Suprapubic skin (tissue), 4 donors: ENCODE measurements around the gene AGAP1. TPM values are rescaled to one million over a fixed set of nuclear protein-coding genes. Genes with fewer than 3 reads are reported as not detected.

Experiments
- DNase-seq, 2 donors: peaks; one replicate each; pipeline ENCODE4 v3.0.0-alpha.2; 2019; ENCODE audit warnings: low spot score in 2 of 2
- H3K27ac ChIP-seq: fragments of 200-600 bp; sonication (generic); one replicate; pipeline ENCODE4 v1.5.1; 2019
- H3K27me3 ChIP-seq: fragments of 200-600 bp; sonication (generic); one replicate; pipeline ENCODE4 v1.5.1; 2019
- H3K36me3 ChIP-seq: fragments of 200-600 bp; sonication (generic); one replicate; pipeline ENCODE4 v1.5.1; 2019
- H3K4me1 ChIP-seq: fragments of 200-600 bp; sonication (generic); one replicate; pipeline ENCODE4 v1.5.1; 2019
- H3K4me3 ChIP-seq: fragments of 200-600 bp; sonication (generic); one replicate; pipeline ENCODE4 v1.5.1; 2019; ENCODE audit warnings: mild to moderate bottlenecking
- H3K9me3 ChIP-seq: fragments of 200-600 bp; sonication (generic); one replicate; pipeline ENCODE4 v1.5.1; 2019
- EP300 ChIP-seq: sonication (generic); formaldehyde crosslinking; IDR thresholded peaks from one replicate; pipeline ENCODE4 v1.6.1; 2017; ENCODE audit warnings: antibody characterized with exemption
- POLR2A ChIP-seq, 2 donors: fragments of 450-650 bp; IDR thresholded peaks; one replicate each; pipeline ENCODE4 v1.6.1; 2017; ENCODE audit warnings: antibody characterized with exemption in 2 of 2, mild to moderate bottlenecking in 2 of 2, moderate library complexity in 2 of 2
- POLR2AphosphoS5 ChIP-seq, 3 donors: sonication (generic); formaldehyde crosslinking; IDR thresholded peaks; one replicate each; pipeline ENCODE4 v1.6.1; 2017; ENCODE audit warnings: antibody characterized with exemption in 3 of 3
- WGBS: methylation state at CpG from one replicate; pipeline ENCODE4 v1.1.5; 2018; 5-methylcytosine and 5-hydroxymethylcytosine counted together
- total RNA-seq, 4 donors: library from RNA; depleted of rRNA; stranded (reverse); fragments of >200 nt; gene quantifications; one replicate each; pipeline ENCODE4 v1.1.0, GENCODE V29; 2016
- TF ChIP-seq, protein P1 (sequence below), 2 donors: fragments of 200-600 bp in 1 of 2; fragments of 450-650 bp in 1 of 2; sonication (generic) in 1 of 2; IDR thresholded peaks; one replicate each; pipeline ENCODE4 v1.5.1; 2016 to 2019; ENCODE audit warnings: antibody characterized with exemption in 2 of 2, mild to moderate bottlenecking in 1 of 2, moderate library complexity in 1 of 2

Gene AGAP1
- total RNA-seq, 4 donors from 2014 or later = 14.1 to 30.7 (median 19.4) TPM

DNA sequence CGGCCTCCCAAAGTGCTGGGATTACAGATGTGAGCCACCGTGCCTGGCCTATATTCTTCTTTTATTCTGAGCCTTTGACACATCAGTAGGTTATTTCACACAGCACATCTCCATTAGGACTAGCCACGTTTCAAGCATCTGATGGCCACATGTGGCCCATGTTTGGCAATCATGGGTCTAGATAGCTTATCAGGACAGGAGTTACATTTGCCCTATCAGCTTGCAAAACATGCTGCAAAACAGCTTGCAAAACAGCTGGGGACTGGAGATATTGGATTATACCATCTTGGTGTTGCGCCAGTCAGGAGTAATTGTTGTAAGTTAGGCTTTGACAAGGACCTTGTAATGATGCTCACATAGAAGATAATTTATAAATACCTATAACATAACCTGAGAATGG lies 579.4 kb downstream of the AGAP1 start:
- no peak for DNase-seq
- Histone ChIP-seq H3K9me3 (no peaks in the 10 kb centered on the region), H3K4me1 (peaks cover 2% of the 10 kb centered on the region), H3K4me3 (no peak overlapping the region), H3K27me3 (no peaks in the 10 kb centered on the region), H3K27ac (no peak overlapping the region), H3K36me3 (peaks cover 4% of the 10 kb centered on the region)
- TF ChIP-seq, protein P1, sequence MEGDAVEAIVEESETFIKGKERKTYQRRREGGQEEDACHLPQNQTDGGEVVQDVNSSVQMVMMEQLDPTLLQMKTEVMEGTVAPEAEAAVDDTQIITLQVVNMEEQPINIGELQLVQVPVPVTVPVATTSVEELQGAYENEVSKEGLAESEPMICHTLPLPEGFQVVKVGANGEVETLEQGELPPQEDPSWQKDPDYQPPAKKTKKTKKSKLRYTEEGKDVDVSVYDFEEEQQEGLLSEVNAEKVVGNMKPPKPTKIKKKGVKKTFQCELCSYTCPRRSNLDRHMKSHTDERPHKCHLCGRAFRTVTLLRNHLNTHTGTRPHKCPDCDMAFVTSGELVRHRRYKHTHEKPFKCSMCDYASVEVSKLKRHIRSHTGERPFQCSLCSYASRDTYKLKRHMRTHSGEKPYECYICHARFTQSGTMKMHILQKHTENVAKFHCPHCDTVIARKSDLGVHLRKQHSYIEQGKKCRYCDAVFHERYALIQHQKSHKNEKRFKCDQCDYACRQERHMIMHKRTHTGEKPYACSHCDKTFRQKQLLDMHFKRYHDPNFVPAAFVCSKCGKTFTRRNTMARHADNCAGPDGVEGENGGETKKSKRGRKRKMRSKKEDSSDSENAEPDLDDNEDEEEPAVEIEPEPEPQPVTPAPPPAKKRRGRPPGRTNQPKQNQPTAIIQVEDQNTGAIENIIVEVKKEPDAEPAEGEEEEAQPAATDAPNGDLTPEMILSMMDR (IDR thresholded peaks at IDR 0.05) = no peak
- no peak for TF ChIP-seq POLR2AphosphoS5 (IDR thresholded peaks at IDR 0.05)
- no peak for TF ChIP-seq EP300
- no peak for TF ChIP-seq POLR2A (IDR thresholded peaks at IDR 0.05)
- 75% methylated on average over 4 of the region's 4 CpGs for WGBS

DNA sequence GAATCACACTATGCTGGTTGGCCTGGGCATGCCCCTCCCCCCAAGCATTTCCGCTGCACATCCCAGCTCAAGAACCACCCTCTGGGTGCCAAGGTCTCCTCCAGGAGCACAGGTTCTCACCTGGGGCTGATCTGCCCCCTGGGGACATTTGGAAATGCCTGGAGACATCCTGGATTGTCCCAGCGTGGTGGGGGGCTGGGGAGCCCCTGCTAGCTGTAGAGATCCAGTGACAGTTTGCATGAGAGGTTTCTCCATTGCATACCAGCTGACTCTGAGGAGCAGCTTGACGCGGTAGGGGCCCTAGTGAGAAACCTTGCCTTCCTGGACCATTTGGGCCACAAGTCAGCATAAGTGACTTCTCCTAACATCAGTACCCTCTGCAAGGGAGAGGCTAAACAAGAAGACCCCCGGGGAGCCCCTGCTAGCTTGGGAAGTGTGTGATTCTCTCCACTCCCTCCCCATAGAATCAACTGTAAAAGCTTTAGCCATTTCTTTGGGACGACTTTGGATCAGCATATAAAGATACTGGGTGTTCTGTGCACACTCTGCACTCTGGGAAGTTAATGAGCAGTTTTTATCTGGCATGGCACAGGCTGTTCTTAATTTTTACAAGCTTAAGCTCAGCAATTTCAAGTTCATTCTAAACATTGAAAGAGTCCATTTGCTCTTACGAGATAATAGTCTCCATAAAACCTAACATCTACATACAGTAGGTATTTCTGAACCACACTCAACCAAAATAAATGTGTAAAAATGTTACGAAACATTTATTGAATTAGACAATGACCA lies 580.2 kb downstream of the AGAP1 start:
- H3K9me3 ChIP-seq = no peaks in the 10 kb centered on the region
- H3K27me3 ChIP-seq = no peaks in the 10 kb centered on the region
- H3K4me1 ChIP-seq = peaks cover 3% of the 10 kb centered on the region
- TF ChIP-seq EP300 (no peak), POLR2A (IDR thresholded peaks at IDR 0.05) (no peak), POLR2AphosphoS5 (IDR thresholded peaks at IDR 0.05) (no peak)
- TF ChIP-seq, protein P1 (IDR thresholded peaks at IDR 0.05) = no peak
- H3K4me3 ChIP-seq = no peak overlapping the region
- WGBS = 85% methylated on average over 4 of the region's 8 CpGs
- no peak for DNase-seq
- H3K27ac ChIP-seq = no peak overlapping the region
- H3K36me3 ChIP-seq = peaks cover 4% of the 10 kb centered on the region

DNA sequence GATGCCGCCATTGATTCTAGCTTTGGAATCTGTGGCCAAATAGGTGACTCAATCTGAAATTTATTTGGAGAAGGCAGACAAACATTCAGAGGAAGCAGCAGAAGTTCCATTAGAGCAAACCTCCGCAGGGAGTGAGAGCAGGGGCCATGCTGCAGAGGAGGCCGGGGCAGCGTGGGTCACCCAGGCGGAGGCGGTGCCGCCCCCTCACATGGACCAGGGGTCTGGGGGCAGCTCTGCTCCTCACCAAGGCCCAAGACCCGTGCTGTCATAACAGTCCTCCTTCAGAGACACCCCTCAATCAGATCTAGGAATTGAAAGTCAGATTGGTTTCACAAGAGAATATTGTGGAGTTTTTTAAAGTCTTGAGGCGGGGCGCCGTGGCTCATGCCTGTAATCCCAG lies 582.0 kb downstream of the AGAP1 start:
- H3K27me3 ChIP-seq = no peaks in the 10 kb centered on the region
- no peak for DNase-seq
- TF ChIP-seq EP300 (no peak), POLR2A (IDR thresholded peaks at IDR 0.05) (no peak), POLR2AphosphoS5 (IDR thresholded peaks at IDR 0.05) (no peak)
- TF ChIP-seq, protein P1 (IDR thresholded peaks at IDR 0.05) = no peak
- H3K36me3 ChIP-seq = peaks cover 4% of the 10 kb centered on the region
- WGBS = 92% methylated on average over 10 of the region's 11 CpGs
- H3K4me3 ChIP-seq = no peak overlapping the region
- no peaks in the 10 kb centered on the region for H3K9me3 ChIP-seq
- H3K27ac ChIP-seq = no peak overlapping the region
- H3K4me1 ChIP-seq = peaks cover 3% of the 10 kb centered on the region

DNA sequence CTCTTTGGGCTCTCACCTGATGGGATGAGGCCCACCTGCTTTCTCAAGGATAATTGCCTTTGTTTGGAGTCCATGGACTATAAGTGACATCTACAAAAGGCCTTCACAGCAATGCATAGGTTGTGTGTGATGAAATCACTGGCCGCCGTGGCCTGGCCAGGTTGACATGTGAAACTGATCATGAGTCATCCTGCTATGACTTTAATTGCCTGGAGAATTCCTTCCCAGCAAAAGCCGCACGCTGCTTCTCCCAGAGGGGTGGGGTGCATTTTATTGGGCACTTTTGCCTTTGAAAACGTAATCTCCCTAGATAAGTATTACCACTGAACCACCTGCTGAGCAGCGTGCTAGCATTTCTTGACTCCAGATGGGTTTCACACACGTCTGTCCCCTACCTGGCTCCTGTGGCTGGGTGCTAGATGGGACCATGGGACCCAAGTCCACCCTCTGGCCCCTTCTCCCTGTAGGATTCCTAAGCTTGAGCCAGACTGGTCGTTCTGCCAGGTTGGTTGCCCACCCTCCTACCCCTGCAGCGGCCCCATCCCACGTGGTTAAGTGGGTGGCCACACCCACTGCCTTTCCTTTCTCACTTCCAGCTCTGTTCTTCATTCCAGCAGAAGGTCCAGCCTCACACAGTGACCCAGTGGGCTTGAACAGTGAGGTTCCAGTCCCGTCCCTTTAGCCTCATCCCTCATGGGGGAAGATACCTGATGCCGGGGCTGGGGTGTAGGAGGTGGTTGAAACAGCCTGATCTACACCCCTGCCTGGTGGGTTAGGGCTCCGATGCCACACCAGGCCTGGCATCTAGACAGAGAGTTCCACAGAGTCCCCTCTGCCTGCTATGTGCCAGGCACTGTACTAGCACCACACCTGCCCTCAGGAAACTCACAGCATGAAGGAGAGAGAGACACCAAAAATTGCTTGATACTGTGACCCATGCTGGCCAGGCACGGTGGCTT lies 584.7 kb downstream of the AGAP1 start:
- TF ChIP-seq POLR2A (IDR thresholded peaks at IDR 0.05) (no peak), EP300 (no peak), POLR2AphosphoS5 (IDR thresholded peaks at IDR 0.05) (no peak)
- TF ChIP-seq, protein P1 (IDR thresholded peaks at IDR 0.05) = no peak
- 60% methylated on average over 11 of the region's 14 CpGs for WGBS
- DNase-seq = no peak
- Histone ChIP-seq H3K4me3 (no peak overlapping the region), H3K4me1 (peaks cover 3% of the 10 kb centered on the region), H3K27ac (no peak overlapping the region), H3K27me3 (no peaks in the 10 kb centered on the region), H3K9me3 (no peaks in the 10 kb centered on the region), H3K36me3 (peaks cover 4% of the 10 kb centered on the region)

DNA sequence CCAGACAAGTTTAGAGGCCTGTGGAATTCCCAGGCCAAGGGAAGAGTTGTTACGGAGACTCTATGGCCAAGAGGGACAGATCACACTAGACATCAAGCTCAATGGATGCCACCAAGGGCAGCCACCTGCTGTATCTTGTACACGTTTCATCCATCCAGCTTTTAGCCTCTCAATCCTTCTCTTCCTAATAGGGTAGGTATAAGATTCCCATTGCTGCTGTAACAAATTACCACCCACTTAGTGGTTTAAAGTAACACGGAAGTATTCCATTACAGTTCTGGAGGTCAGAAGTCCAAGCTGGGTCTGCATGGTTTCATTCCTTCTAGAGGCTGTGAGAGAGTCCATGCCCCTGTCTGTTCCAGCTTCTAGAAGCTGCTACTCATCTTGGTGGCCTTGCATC lies 586.6 kb downstream of the AGAP1 start:
- peaks cover 3% of the 10 kb centered on the region for H3K4me1 ChIP-seq
- no peak for DNase-seq
- no peaks in the 10 kb centered on the region for H3K9me3 ChIP-seq
- H3K27ac ChIP-seq = no peak overlapping the region
- no peaks in the 10 kb centered on the region for H3K27me3 ChIP-seq
- H3K36me3 ChIP-seq = no peaks in the 10 kb centered on the region
- H3K4me3 ChIP-seq = no peak overlapping the region
- TF ChIP-seq EP300 (no peak), POLR2AphosphoS5 (IDR thresholded peaks at IDR 0.05) (no peak), POLR2A (IDR thresholded peaks at IDR 0.05) (no peak)
- TF ChIP-seq, protein P1 (IDR thresholded peaks at IDR 0.05) = no peak
- 93% methylated on average over 3 of the region's 3 CpGs for WGBS
